Hepatocyte (in vitro differentiated cells): ENCODE results near the gene SHC3. TPM values are rescaled to one million over a fixed set of nuclear protein-coding genes. Genes with fewer than 3 reads are reported as not detected.

Experiments used
- DNase-seq: peaks from one replicate; pipeline ENCODE4 v3.0.0-alpha.2; 2016; ENCODE audit warnings: low spot score
- H2AFZ ChIP-seq: fragments of 200-600 bp; sonication (generic); 2 replicates; pipeline ENCODE4 v1.6.0; 2016; ENCODE audit warnings: antibody characterized with exemption, mild to moderate bottlenecking
- H3K27ac ChIP-seq: fragments of 200-600 bp; sonication (generic); 2 replicates; pipeline ENCODE4 v1.5.1; 2016; ENCODE audit warnings: mild to moderate bottlenecking
- H3K27me3 ChIP-seq: fragments of 200-600 bp; sonication (generic); 2 replicates; pipeline ENCODE4 v1.6.1; 2016
- H3K36me3 ChIP-seq: fragments of 200-600 bp; sonication (generic); replicated peaks from 2 replicates; pipeline ENCODE4 v1.5.1; 2016; ENCODE audit warnings: low read depth; ENCODE audit not compliant: insufficient read depth
- H3K4me1 ChIP-seq: fragments of 200-600 bp; sonication (generic); 2 replicates; pipeline ENCODE4 v1.5.1; 2016; ENCODE audit warnings: mild to moderate bottlenecking, moderate library complexity; ENCODE audit not compliant: insufficient read depth
- H3K4me2 ChIP-seq: fragments of 200-600 bp; sonication (generic); 2 replicates; pipeline ENCODE4 v1.6.0; 2016
- H3K4me3 ChIP-seq: fragments of 200-600 bp; sonication (generic); 2 replicates; pipeline ENCODE4 v1.5.1; 2016; ENCODE audit warnings: mild to moderate bottlenecking
- H3K79me2 ChIP-seq: fragments of 200-600 bp; sonication (generic); 2 replicates; pipeline ENCODE4 v1.6.0; 2017; ENCODE audit warnings: mild to moderate bottlenecking
- H3K9me2 ChIP-seq: fragments of 200-600 bp; sonication (generic); replicated peaks from 2 replicates; pipeline ENCODE4 v1.6.0; 2017; ENCODE audit warnings: mild to moderate bottlenecking; ENCODE audit not compliant: insufficient read depth
- H3K9me3 ChIP-seq: fragments of 200-600 bp; sonication (generic); 2 replicates; pipeline ENCODE4 v1.5.1; 2016; ENCODE audit warnings: low read depth, mild to moderate bottlenecking
- H4K20me1 ChIP-seq: fragments of 200-600 bp; sonication (generic); 2 replicates; pipeline ENCODE4 v1.6.0; 2016; ENCODE audit warnings: mild to moderate bottlenecking; ENCODE audit not compliant: insufficient read depth, poor library complexity, severe bottlenecking
- EZH2 ChIP-seq: fragments of 200-600 bp; sonication (generic); IDR thresholded peaks from 2 replicates; pipeline ENCODE4 v1.6.1; 2016; ENCODE audit warnings: antibody characterized with exemption, mild to moderate bottlenecking, borderline replicate concordance
- EZH2phosphoT487 ChIP-seq: fragments of 200-600 bp; sonication (generic); IDR thresholded peaks from one replicate; pipeline ENCODE4 v1.6.1; 2018; ENCODE audit warnings: antibody characterized with exemption, mild to moderate bottlenecking, low read depth, moderate library complexity; ENCODE audit not compliant: unreplicated experiment, severe bottlenecking
- WGBS: methylation state at CpG from one replicate; pipeline ENCODE4 v1.1.6; 2016; ENCODE audit warnings: low lambda C conversion rate; ENCODE audit errors: missing lambda C conversion rate; 5-methylcytosine and 5-hydroxymethylcytosine counted together
- polyA plus RNA-seq: library from polyadenylated mRNA; unstranded; fragments of >200 nt; fragmentation: Nextera tagmentation; extraction: Ambion mirVana; gene quantifications from 2 replicates; pipeline ENCODE4 v1.2.1, GENCODE V29; 2016
- total RNA-seq: library from RNA; depleted of rRNA; stranded (reverse); fragments of >200 nt; gene quantifications from 2 replicates; pipeline ENCODE4 v1.2.3, GENCODE V29; 2014
- TF ChIP-seq, protein P1 (sequence below): fragments of 200-600 bp; sonication (generic); IDR thresholded peaks from 2 replicates; pipeline ENCODE4 v1.5.1; 2016; ENCODE audit warnings: antibody characterized with exemption, mild to moderate bottlenecking; ENCODE audit not compliant: poor library complexity

Gene SHC3
- total and polyA plus RNA-seq, 2 experiments from 2014 or later = 1.5 to 1.8 TPM

GRCh38 chr9:88976890-88977257 is 201.7 kb downstream of the SHC3 start:
- Histone ChIP-seq H3K4me1 (no peaks in the 10 kb centered on the region), H3K4me2 (no peak overlapping the region), H3K27me3 (no peaks in the 10 kb centered on the region), H3K9me3 (no peaks in the 10 kb centered on the region), H3K36me3 (no peaks in the 10 kb centered on the region), H3K9me2 (no peaks in the 10 kb centered on the region), H3K79me2 (no peaks in the 10 kb centered on the region), H2AFZ (no peak overlapping the region), H3K27ac (no peak overlapping the region), H4K20me1 (no peaks in the 10 kb centered on the region), H3K4me3 (no peak overlapping the region)
- DNase-seq = no peak
- 88% methylated on average over 5 of the region's 5 CpGs for WGBS
- TF ChIP-seq EZH2phosphoT487 = no peak
- TF ChIP-seq, protein P1, sequence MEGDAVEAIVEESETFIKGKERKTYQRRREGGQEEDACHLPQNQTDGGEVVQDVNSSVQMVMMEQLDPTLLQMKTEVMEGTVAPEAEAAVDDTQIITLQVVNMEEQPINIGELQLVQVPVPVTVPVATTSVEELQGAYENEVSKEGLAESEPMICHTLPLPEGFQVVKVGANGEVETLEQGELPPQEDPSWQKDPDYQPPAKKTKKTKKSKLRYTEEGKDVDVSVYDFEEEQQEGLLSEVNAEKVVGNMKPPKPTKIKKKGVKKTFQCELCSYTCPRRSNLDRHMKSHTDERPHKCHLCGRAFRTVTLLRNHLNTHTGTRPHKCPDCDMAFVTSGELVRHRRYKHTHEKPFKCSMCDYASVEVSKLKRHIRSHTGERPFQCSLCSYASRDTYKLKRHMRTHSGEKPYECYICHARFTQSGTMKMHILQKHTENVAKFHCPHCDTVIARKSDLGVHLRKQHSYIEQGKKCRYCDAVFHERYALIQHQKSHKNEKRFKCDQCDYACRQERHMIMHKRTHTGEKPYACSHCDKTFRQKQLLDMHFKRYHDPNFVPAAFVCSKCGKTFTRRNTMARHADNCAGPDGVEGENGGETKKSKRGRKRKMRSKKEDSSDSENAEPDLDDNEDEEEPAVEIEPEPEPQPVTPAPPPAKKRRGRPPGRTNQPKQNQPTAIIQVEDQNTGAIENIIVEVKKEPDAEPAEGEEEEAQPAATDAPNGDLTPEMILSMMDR = no peak
- TF ChIP-seq EZH2 = no peak

GRCh38 chr9:88975966-88976889 is 202.4 kb downstream of the SHC3 start:
- Histone ChIP-seq H3K9me3 (no peaks in the 10 kb centered on the region), H3K27ac (no peak overlapping the region), H3K4me3 (no peak overlapping the region), H2AFZ (no peak overlapping the region), H3K4me2 (no peak overlapping the region), H3K27me3 (no peaks in the 10 kb centered on the region), H4K20me1 (no peaks in the 10 kb centered on the region), H3K36me3 (no peaks in the 10 kb centered on the region), H3K9me2 (no peaks in the 10 kb centered on the region), H3K4me1 (no peaks in the 10 kb centered on the region), H3K79me2 (no peaks in the 10 kb centered on the region)
- WGBS = 80% methylated on average over 8 of the region's 8 CpGs
- DNase-seq = no peak
- TF ChIP-seq, protein P1 = no peak
- TF ChIP-seq EZH2 (no peak), EZH2phosphoT487 (no peak)

GRCh38 chr9:88974641-88975040 is 204.0 kb downstream of the SHC3 start:
- Histone ChIP-seq H3K79me2 (no peaks in the 10 kb centered on the region), H3K9me2 (no peaks in the 10 kb centered on the region), H3K4me2 (no peak overlapping the region), H2AFZ (no peak overlapping the region), H3K4me3 (no peak overlapping the region), H3K4me1 (no peaks in the 10 kb centered on the region), H3K9me3 (no peaks in the 10 kb centered on the region), H4K20me1 (no peaks in the 10 kb centered on the region), H3K27me3 (no peaks in the 10 kb centered on the region), H3K27ac (no peak overlapping the region), H3K36me3 (no peaks in the 10 kb centered on the region)
- WGBS = 90% methylated on average over 7 of the region's 7 CpGs
- TF ChIP-seq, protein P1 = no peak
- TF ChIP-seq EZH2phosphoT487 = no peak
- no peak for TF ChIP-seq EZH2
- no peak for DNase-seq
